ENCODE data around the gene ABI2.

DNA sequence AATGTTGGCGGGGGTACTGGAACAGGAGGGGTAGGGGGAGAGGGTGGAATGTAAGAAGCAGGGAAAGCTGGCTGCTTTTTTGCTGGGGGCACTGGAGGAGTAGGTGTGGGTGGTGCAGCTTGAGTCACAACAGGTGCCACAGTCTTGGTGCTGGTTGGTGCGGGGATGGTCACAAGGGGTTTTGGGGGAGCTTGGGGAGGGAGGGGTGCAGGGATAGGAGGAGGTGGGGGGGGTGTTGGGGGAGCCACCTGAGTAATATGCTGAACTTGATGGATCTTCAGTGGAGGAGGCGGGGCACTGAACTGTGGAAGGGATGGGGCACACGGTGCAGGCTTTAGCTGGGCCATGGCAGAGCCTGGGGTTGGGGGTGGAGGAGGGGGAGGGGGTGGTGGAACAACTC, 112.5 kb downstream of the ABI2 start:
- TF ChIP-seq, protein P1, sequence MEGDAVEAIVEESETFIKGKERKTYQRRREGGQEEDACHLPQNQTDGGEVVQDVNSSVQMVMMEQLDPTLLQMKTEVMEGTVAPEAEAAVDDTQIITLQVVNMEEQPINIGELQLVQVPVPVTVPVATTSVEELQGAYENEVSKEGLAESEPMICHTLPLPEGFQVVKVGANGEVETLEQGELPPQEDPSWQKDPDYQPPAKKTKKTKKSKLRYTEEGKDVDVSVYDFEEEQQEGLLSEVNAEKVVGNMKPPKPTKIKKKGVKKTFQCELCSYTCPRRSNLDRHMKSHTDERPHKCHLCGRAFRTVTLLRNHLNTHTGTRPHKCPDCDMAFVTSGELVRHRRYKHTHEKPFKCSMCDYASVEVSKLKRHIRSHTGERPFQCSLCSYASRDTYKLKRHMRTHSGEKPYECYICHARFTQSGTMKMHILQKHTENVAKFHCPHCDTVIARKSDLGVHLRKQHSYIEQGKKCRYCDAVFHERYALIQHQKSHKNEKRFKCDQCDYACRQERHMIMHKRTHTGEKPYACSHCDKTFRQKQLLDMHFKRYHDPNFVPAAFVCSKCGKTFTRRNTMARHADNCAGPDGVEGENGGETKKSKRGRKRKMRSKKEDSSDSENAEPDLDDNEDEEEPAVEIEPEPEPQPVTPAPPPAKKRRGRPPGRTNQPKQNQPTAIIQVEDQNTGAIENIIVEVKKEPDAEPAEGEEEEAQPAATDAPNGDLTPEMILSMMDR (IDR thresholded peaks at IDR 0.05), result no peak
- no peak for TF ChIP-seq ZFX (IDR thresholded peaks at IDR 0.05; ENCODE audit: borderline replicate concordance)
